Measurements from ENCODE around the gene PRKCA.

Gene PRKCA

GRCh38 chr17:66753126-66753920 is 450.9 kb downstream of the PRKCA start:
- H3K4me2 ChIP-seq (ENCODE audit: low read depth, low read length, poor library complexity, severe bottlenecking), result no peak overlapping the region
- H3K36me3 ChIP-seq (ENCODE audit: insufficient read depth, low read length), result no peaks in the 10 kb centered on the region
- no peak overlapping the region for H3K4me3 ChIP-seq (ENCODE audit: low read length, poor library complexity, severe bottlenecking)
- no peaks in the 10 kb centered on the region for H3F3A ChIP-seq (ENCODE audit: low read depth)
- H3K9ac ChIP-seq (ENCODE audit: low read depth, low read length, poor library complexity, severe bottlenecking), result no peak overlapping the region
- no peak overlapping the region for H2AFZ ChIP-seq (ENCODE audit: low read length)
- no peaks in the 10 kb centered on the region for H3K9me3 ChIP-seq (ENCODE audit: insufficient read depth, low read depth, low read length)
- no peak for TF ChIP-seq EZH2phosphoT487 (IDR thresholded peaks at IDR 0.05; ENCODE audit: borderline replicate concordance)
- TF ChIP-seq, protein P1, sequence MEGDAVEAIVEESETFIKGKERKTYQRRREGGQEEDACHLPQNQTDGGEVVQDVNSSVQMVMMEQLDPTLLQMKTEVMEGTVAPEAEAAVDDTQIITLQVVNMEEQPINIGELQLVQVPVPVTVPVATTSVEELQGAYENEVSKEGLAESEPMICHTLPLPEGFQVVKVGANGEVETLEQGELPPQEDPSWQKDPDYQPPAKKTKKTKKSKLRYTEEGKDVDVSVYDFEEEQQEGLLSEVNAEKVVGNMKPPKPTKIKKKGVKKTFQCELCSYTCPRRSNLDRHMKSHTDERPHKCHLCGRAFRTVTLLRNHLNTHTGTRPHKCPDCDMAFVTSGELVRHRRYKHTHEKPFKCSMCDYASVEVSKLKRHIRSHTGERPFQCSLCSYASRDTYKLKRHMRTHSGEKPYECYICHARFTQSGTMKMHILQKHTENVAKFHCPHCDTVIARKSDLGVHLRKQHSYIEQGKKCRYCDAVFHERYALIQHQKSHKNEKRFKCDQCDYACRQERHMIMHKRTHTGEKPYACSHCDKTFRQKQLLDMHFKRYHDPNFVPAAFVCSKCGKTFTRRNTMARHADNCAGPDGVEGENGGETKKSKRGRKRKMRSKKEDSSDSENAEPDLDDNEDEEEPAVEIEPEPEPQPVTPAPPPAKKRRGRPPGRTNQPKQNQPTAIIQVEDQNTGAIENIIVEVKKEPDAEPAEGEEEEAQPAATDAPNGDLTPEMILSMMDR (conservative IDR thresholded peaks at IDR 0.05; ENCODE audit: low read length), result no peak
- H3K9me2 ChIP-seq (replicated peaks; ENCODE audit: low read depth, low read length), result no peaks in the 10 kb centered on the region
- H4K20me1 ChIP-seq (ENCODE audit: insufficient read depth, low read length, poor library complexity, severe bottlenecking), result no peaks in the 10 kb centered on the region
- H3K27me3 ChIP-seq (ENCODE audit: insufficient read depth, low read length, poor library complexity, severe bottlenecking), result no peaks in the 10 kb centered on the region
- H3K4me1 ChIP-seq (ENCODE audit: insufficient read depth, low read length, poor library complexity, severe bottlenecking), result no peaks in the 10 kb centered on the region
- H3K79me2 ChIP-seq (ENCODE audit: insufficient read depth, low read length), result no peaks in the 10 kb centered on the region

DNA sequence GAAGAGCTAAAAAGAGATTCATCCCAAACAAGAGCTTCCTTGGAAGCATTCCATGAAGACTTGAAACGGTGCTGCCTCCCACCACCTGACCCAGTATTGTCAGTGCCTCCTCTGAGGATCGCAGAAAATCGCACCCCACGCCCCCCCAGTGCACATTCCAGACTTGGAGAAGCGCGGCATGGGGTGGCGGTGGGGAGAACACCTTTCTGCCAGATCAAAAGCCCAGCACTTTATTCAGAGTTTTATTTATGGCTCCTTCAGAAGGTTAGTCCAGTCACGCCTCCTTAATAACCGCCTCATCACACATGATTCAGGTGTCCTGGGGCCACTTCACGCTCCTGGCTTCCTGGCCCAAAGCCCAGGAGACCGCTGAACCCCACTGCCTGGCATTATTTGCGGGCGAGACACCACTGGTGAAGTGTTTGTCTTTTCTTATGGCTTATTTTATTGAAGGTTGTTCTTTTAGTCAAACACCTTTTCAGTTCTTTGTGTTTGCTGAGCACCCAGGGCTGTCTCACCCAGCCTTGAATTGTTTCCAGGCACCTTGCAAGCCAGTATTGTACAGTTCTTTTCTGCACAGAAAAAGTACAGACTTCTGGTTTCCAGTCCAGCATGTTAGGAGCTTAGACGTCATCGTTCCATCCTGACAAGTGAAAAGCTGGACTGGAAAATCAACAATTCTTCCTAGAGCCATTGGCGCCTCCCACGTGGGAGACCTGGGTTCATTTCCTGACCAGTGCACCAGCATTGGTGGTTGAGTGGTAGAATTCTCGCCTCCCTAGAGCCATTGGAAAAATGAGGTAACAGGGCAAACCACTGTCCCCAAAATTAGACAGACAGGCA is 452.9 kb downstream of the PRKCA start:
- Histone ChIP-seq H3K4me3 (ENCODE audit: low read length, poor library complexity, severe bottlenecking) (no peak overlapping the region), H2AFZ (ENCODE audit: low read length) (no peak overlapping the region), H3K79me2 (ENCODE audit: insufficient read depth, low read length) (no peaks in the 10 kb centered on the region), H3K9ac (ENCODE audit: low read depth, low read length, poor library complexity, severe bottlenecking) (no peak overlapping the region), H3K27me3 (ENCODE audit: insufficient read depth, low read length, poor library complexity, severe bottlenecking) (no peaks in the 10 kb centered on the region), H3K4me1 (ENCODE audit: insufficient read depth, low read length, poor library complexity, severe bottlenecking) (no peaks in the 10 kb centered on the region), H3K9me3 (ENCODE audit: insufficient read depth, low read depth, low read length) (no peaks in the 10 kb centered on the region), H3K36me3 (ENCODE audit: insufficient read depth, low read length) (no peaks in the 10 kb centered on the region), H3K9me2 (replicated peaks; ENCODE audit: low read depth, low read length) (no peaks in the 10 kb centered on the region), H3F3A (ENCODE audit: low read depth) (no peaks in the 10 kb centered on the region), H4K20me1 (ENCODE audit: insufficient read depth, low read length, poor library complexity, severe bottlenecking) (no peaks in the 10 kb centered on the region), H3K4me2 (ENCODE audit: low read depth, low read length, poor library complexity, severe bottlenecking) (no peak overlapping the region)
- TF ChIP-seq EZH2phosphoT487 (IDR thresholded peaks at IDR 0.05; ENCODE audit: borderline replicate concordance), result no peak
- TF ChIP-seq, protein P1 (conservative IDR thresholded peaks at IDR 0.05; ENCODE audit: low read length), result no peak

- no peak for TF ChIP-seq EZH2phosphoT487 (IDR thresholded peaks at IDR 0.05; ENCODE audit: borderline replicate concordance)
- TF ChIP-seq, protein P1 (conservative IDR thresholded peaks at IDR 0.05; ENCODE audit: low read length), result no peak
- Histone ChIP-seq H3K27me3 (ENCODE audit: insufficient read depth, low read length, poor library complexity, severe bottlenecking) (no peaks in the 10 kb centered on the region), H3K9me3 (ENCODE audit: insufficient read depth, low read depth, low read length) (no peaks in the 10 kb centered on the region), H3K4me1 (ENCODE audit: insufficient read depth, low read length, poor library complexity, severe bottlenecking) (no peaks in the 10 kb centered on the region), H3K4me2 (ENCODE audit: low read depth, low read length, poor library complexity, severe bottlenecking) (no peak overlapping the region), H2AFZ (ENCODE audit: low read length) (no peak overlapping the region), H4K20me1 (ENCODE audit: insufficient read depth, low read length, poor library complexity, severe bottlenecking) (no peaks in the 10 kb centered on the region), H3K4me3 (ENCODE audit: low read length, poor library complexity, severe bottlenecking) (no peak overlapping the region), H3F3A (ENCODE audit: low read depth) (no peaks in the 10 kb centered on the region), H3K9ac (ENCODE audit: low read depth, low read length, poor library complexity, severe bottlenecking) (no peak overlapping the region), H3K79me2 (ENCODE audit: insufficient read depth, low read length) (no peaks in the 10 kb centered on the region), H3K36me3 (ENCODE audit: insufficient read depth, low read length) (no peaks in the 10 kb centered on the region), H3K9me2 (replicated peaks; ENCODE audit: low read depth, low read length) (no peaks in the 10 kb centered on the region)
Observed at GRCh38 chr17:66755944-66756290, 453.5 kb downstream of the PRKCA start.
